ENCODE measurements around the gene PRMT3.

GRCh38 chr11:20448834-20449233, 61.3 kb downstream of the PRMT3 start:
- no peak for TF ChIP-seq CTCF (conservative IDR thresholded peaks at IDR 0.05)
- no peak for TF ChIP-seq EZH2 (IDR thresholded peaks at IDR 0.05; ENCODE audit: low read depth)

Measured in PC-9 (cell line).